Glutamatergic neuron (in vitro differentiated cells): ENCODE results near the gene TOX2. TPM values are rescaled to one million over a fixed set of nuclear protein-coding genes. Genes with fewer than 3 reads are reported as not detected.

Source experiments
- DNase-seq: peaks from one replicate; pipeline ENCODE4 v3.0.0; 2022
- H3K27ac Mint-ChIP-seq: one replicate; pipeline ENCODE4 v1.8.0; 2020; ENCODE audit warnings: mild to moderate bottlenecking, mixed read lengths, inconsistent platforms; ENCODE audit not compliant: unreplicated experiment
- H3K27me3 Mint-ChIP-seq: one replicate; pipeline ENCODE4 v1.8.0; 2020; ENCODE audit warnings: mild to moderate bottlenecking, moderate library complexity, mixed read lengths, inconsistent platforms; ENCODE audit not compliant: unreplicated experiment
- H3K36me3 Mint-ChIP-seq: one replicate; pipeline ENCODE4 v1.8.0; 2020; ENCODE audit warnings: mild to moderate bottlenecking, mixed read lengths, inconsistent platforms; ENCODE audit not compliant: unreplicated experiment
- H3K4me1 Mint-ChIP-seq: one replicate; pipeline ENCODE4 v1.8.0; 2020; ENCODE audit warnings: mild to moderate bottlenecking, low read depth, mixed read lengths, inconsistent platforms; ENCODE audit not compliant: unreplicated experiment
- H3K4me3 Mint-ChIP-seq: one replicate; pipeline ENCODE4 v1.8.0; 2020; ENCODE audit warnings: mild to moderate bottlenecking, mixed read lengths, inconsistent platforms; ENCODE audit not compliant: unreplicated experiment
- H3K9me3 Mint-ChIP-seq: one replicate; pipeline ENCODE4 v1.8.0; 2020; ENCODE audit warnings: mild to moderate bottlenecking, moderate library complexity, mixed read lengths, inconsistent platforms; ENCODE audit not compliant: unreplicated experiment
- total RNA-seq: library from RNA; stranded (reverse); fragmentation: NEBNext Ultra II Directional; extraction: Animal tissue kit (Norgen Biotek cat#: 25700); gene quantifications from one replicate; pipeline ENCODE4 v1.2.1, GENCODE V29; 2021; ENCODE audit not compliant: unreplicated experiment
- TF ChIP-seq, protein P1 (sequence below): fragments of 200-600 bp; sonication (generic); IDR thresholded peaks from one replicate; pipeline ENCODE4 v1.5.0; 2021; ENCODE audit not compliant: partially characterized antibody, unreplicated experiment

Gene TOX2
- total RNA-seq, 1 donor from 2014 or later: 11.0 TPM

DNA sequence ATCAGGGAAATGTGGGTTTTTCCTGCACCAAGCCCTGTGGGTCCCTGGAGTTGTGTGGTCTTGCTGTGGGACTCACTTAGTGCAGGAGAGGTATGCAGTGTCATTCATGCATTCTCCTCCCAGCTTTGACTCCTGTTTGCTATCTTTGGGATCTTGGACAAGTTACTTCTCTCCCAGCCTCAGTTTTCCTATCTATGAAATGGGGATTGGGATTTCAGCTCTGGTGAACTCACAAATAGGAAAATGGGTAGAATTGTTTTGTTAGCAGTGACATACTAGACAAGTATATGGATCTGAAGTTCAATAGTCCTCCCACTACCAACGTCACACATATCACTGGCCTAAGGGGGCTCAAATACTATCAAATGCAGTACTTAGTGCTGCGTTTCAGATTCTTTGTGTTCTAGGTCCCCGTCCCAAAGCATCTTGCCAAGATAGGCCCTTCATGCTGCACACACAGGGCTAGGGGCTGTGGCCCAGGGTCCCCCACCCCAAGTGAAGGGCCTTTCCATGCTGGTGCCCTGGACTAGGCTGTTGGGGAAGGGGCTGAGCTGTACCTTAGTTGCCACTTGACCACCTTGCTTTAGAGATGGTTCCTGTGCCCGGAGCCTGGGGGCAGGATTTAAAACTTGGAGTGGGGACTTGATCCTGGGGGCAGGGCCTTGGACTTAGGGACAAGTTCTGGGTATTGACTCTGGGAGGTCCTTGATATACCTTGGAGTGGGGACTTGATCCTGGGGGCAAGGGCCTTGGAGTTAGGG lies 98.0 kb downstream of the TOX2 start:
- no peaks in the 10 kb centered on the region for H3K36me3 Mint-ChIP-seq
- H3K9me3 Mint-ChIP-seq: peaks cover 1% of the 10 kb centered on the region
- TF ChIP-seq, protein P1, sequence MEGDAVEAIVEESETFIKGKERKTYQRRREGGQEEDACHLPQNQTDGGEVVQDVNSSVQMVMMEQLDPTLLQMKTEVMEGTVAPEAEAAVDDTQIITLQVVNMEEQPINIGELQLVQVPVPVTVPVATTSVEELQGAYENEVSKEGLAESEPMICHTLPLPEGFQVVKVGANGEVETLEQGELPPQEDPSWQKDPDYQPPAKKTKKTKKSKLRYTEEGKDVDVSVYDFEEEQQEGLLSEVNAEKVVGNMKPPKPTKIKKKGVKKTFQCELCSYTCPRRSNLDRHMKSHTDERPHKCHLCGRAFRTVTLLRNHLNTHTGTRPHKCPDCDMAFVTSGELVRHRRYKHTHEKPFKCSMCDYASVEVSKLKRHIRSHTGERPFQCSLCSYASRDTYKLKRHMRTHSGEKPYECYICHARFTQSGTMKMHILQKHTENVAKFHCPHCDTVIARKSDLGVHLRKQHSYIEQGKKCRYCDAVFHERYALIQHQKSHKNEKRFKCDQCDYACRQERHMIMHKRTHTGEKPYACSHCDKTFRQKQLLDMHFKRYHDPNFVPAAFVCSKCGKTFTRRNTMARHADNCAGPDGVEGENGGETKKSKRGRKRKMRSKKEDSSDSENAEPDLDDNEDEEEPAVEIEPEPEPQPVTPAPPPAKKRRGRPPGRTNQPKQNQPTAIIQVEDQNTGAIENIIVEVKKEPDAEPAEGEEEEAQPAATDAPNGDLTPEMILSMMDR: no peak
- DNase-seq: no peak
- H3K27ac Mint-ChIP-seq: no peak overlapping the region
- H3K27me3 Mint-ChIP-seq: peaks cover 2% of the 10 kb centered on the region
- H3K4me1 Mint-ChIP-seq: peaks cover 3% of the 10 kb centered on the region
- H3K4me3 Mint-ChIP-seq: no peak overlapping the region

DNA sequence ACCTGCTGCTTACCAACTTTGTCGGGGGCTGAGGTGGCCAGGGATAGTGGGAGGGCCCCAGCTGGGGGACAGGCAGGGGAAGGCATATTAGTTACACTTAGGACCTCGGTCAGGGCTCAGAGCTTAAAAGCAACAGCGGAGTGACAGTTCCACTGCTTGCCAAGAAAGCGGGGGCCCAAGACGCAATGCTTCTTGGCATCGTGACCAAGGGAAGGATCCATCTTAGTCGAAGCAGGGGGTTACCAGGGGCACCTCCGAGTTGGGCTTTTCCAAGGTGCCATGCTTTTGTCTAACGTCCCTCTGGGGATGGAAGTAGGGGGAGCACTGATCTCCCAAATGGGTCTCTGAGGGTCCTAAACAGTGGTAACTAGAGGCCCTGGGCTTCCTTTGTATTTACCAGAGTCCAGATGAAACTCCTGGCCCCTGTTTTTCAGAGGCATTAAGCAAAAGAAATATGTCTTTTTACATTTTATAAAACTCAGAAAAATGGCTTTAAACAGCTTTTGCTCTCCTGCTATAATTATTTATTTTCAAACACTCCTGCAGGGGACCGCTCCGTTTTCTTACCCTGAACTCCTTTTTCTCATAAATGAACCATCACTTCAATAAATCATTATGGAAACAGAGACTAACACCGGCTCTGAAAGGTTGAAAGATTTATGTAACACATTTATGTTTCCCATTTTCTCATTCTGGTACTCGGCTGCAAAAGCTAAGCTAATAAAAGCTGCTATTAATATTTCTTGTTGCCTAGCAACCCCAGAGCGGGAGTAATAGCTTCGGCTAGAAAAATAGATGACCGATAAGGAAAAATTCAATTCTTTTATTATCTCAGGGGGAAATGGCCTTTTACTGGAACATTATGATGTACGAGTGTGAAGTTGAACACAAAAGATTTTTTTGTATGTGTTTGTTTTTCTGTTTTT lies 100.4 kb downstream of the TOX2 start:
- TF ChIP-seq, protein P1: no peak
- no peaks in the 10 kb centered on the region for H3K36me3 Mint-ChIP-seq
- no peak overlapping the region for H3K4me3 Mint-ChIP-seq
- H3K4me1 Mint-ChIP-seq: peaks cover 3% of the 10 kb centered on the region
- peaks cover 4% of the 10 kb centered on the region for H3K27me3 Mint-ChIP-seq
- DNase-seq: no peak
- peaks cover 1% of the 10 kb centered on the region for H3K9me3 Mint-ChIP-seq
- H3K27ac Mint-ChIP-seq: no peak overlapping the region

DNA sequence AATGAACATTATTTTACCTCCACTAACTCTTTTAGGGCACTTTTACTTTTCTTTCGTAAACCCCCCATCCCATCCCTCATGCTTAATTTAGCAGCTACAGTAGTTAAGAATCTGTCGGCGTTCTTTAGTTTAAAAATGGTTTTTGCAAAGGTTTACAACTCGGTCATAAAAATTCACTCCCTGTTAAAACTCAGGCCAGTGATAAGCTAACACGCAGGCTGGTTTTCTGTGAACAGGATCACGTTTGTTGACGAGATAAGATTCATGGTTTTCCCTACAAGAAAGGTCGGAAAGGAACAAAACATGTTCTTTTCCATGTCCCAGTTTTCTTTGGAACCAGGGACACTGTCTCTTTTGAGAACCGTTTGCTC lies 101.1 kb downstream of the TOX2 start:
- H3K36me3 Mint-ChIP-seq: no peaks in the 10 kb centered on the region
- H3K4me1 Mint-ChIP-seq: peaks cover 3% of the 10 kb centered on the region
- DNase-seq: no peak
- H3K4me3 Mint-ChIP-seq: no peak overlapping the region
- peaks cover 4% of the 10 kb centered on the region for H3K27me3 Mint-ChIP-seq
- TF ChIP-seq, protein P1: no peak
- no peak overlapping the region for H3K27ac Mint-ChIP-seq
- peaks cover 1% of the 10 kb centered on the region for H3K9me3 Mint-ChIP-seq

DNA sequence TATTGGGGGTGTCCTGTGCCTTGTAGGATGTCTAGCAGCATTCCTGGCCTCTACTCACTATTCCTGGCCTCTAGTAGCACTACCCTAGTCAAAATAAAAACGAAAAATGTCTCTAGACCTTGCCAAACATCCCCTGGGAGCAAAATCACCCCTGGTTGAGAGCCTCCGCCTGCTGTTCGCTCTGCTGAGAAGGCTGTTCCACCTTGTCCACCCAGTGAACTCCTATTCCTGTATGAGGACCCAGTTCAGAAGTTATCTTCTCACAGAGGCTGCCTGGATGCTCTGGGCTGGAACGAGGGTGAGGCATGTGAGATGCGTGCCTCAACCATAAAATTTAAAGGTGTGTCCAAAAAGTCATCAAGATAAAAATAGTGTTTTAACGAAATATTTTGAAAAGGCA lies 101.9 kb downstream of the TOX2 start:
- Mint-ChIP-seq H3K4me1 (peaks cover 3% of the 10 kb centered on the region), H3K4me3 (no peak overlapping the region), H3K36me3 (no peaks in the 10 kb centered on the region), H3K9me3 (no peaks in the 10 kb centered on the region), H3K27me3 (peaks cover 10% of the 10 kb centered on the region), H3K27ac (no peak overlapping the region)
- TF ChIP-seq, protein P1: no peak
- no peak for DNase-seq
